DOHH2 (cell line): Measurements from ENCODE around the gene SLC22A31.

Source experiments
- H3F3A ChIP-seq: fragments of 200-600 bp; sonication (generic), shearing (Covaris generic); 2 replicates; pipeline ENCODE4 v1.6.0; 2016; ENCODE audit warnings: antibody characterized with exemption, mild to moderate bottlenecking; ENCODE audit not compliant: control insufficient read depth, insufficient read depth
- H3K27ac ChIP-seq: fragments of 200-600 bp; sonication (generic); 2 replicates; pipeline ENCODE4 v1.5.1; 2014; ENCODE audit warnings: low read depth, mild to moderate bottlenecking, low read length, moderate library complexity
- H3K27me3 ChIP-seq: fragments of 200-600 bp; sonication (generic); 2 replicates; pipeline ENCODE4 v1.6.1; 2014; ENCODE audit warnings: mild to moderate bottlenecking, low read length, mixed read lengths; ENCODE audit not compliant: control insufficient read depth
- H3K36me3 ChIP-seq: fragments of 200-600 bp; sonication (generic); 2 replicates; pipeline ENCODE4 v1.6.1; 2014; ENCODE audit warnings: mild to moderate bottlenecking, low read length, moderate library complexity, mixed read lengths; ENCODE audit not compliant: control insufficient read depth
- H3K4me1 ChIP-seq: fragments of 200-600 bp; sonication (generic); 2 replicates; pipeline ENCODE4 v1.6.1; 2014; ENCODE audit warnings: mild to moderate bottlenecking, low read length, mixed read lengths; ENCODE audit not compliant: control insufficient read depth
- H3K4me2 ChIP-seq: fragments of 200-600 bp; sonication (generic); 2 replicates; pipeline ENCODE4 v1.6.0; 2014; ENCODE audit warnings: mild to moderate bottlenecking, low read length, moderate library complexity
- H3K4me3 ChIP-seq: fragments of 200-600 bp; sonication (generic); 2 replicates; pipeline ENCODE4 v1.5.1; 2014; ENCODE audit warnings: mild to moderate bottlenecking, low read length, mixed read lengths
- H3K79me2 ChIP-seq: fragments of 200-600 bp; sonication (generic); 2 replicates; pipeline ENCODE4 v1.6.1; 2014; ENCODE audit warnings: mild to moderate bottlenecking, low read length, mixed read lengths; ENCODE audit not compliant: control insufficient read depth
- H3K9me2 ChIP-seq: fragments of 200-600 bp; sonication (generic); replicated peaks from 2 replicates; pipeline ENCODE4 v1.6.1; 2014; ENCODE audit warnings: mild to moderate bottlenecking, low read length, mixed read lengths; ENCODE audit not compliant: control insufficient read depth
- H3K9me3 ChIP-seq: fragments of 200-600 bp; sonication (generic); 2 replicates; pipeline ENCODE4 v1.6.1; 2014; ENCODE audit warnings: antibody characterized with exemption, low read length, mixed read lengths; ENCODE audit not compliant: control insufficient read depth, insufficient read depth
- H4K20me1 ChIP-seq: fragments of 200-600 bp; sonication (generic); 2 replicates; pipeline ENCODE4 v1.6.0; 2014; ENCODE audit warnings: low read depth, mild to moderate bottlenecking, antibody characterized with exemption, low read length, moderate library complexity; ENCODE audit not compliant: control insufficient read depth, insufficient read depth
- EZH2phosphoT487 ChIP-seq: fragments of 200-600 bp; sonication (generic); IDR thresholded peaks from 2 replicates; pipeline ENCODE4 v1.6.1; 2017; ENCODE audit warnings: borderline replicate concordance, mild to moderate bottlenecking, antibody characterized with exemption, low read length, moderate library complexity, mixed read lengths
- TF ChIP-seq, protein P1 (sequence below): fragments of 200-600 bp; sonication (generic); IDR thresholded peaks from one replicate; pipeline ENCODE4 v1.5.1; 2014; ENCODE audit warnings: antibody characterized with exemption, mild to moderate bottlenecking, low read depth, low read length; ENCODE audit not compliant: poor library complexity, severe bottlenecking

SLC22A31 gene

DNA sequence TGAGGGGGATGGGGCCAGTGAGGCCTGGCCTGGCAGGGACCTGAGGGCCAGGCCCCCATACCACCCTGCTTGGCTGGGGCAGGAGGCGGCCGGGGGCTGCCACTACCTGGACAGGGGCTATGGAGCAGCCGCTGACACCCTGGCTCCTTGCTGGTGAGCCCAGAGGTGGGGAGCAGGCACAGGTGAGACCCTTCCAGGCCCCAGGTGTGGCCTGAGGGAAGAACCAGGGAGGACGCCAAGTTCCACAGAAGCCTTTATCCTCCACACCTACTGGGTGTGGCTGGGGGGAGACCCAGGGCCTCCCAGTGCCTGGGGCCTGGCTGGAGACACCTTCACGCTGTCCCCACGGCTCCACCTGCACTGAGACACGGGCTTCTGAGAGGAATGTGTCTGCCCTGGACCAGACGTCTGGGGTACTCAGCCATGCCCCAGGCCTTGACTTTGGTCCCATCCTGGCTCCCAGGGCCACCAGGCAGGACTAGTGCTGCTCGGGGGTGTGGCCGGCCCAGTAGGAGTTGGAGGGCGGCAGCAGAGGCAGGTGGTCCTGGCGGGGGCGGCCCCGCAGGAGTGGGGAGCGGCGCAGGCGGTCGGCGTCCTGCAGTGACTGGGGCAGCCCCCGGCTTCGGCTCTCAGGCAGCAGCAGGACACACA is 4.7 kb downstream of the SLC22A31 start:
- H3K4me2 ChIP-seq: no peak overlapping the region

GRCh38 chr16:89194340-89195311 is 5.7 kb downstream of the SLC22A31 start:
- H3K4me2 ChIP-seq: no peak overlapping the region
- H3K9me3 ChIP-seq: no peaks in the 10 kb centered on the region
- no peaks in the 10 kb centered on the region for H3K27me3 ChIP-seq
- TF ChIP-seq EZH2phosphoT487: no peak
- TF ChIP-seq, protein P1, sequence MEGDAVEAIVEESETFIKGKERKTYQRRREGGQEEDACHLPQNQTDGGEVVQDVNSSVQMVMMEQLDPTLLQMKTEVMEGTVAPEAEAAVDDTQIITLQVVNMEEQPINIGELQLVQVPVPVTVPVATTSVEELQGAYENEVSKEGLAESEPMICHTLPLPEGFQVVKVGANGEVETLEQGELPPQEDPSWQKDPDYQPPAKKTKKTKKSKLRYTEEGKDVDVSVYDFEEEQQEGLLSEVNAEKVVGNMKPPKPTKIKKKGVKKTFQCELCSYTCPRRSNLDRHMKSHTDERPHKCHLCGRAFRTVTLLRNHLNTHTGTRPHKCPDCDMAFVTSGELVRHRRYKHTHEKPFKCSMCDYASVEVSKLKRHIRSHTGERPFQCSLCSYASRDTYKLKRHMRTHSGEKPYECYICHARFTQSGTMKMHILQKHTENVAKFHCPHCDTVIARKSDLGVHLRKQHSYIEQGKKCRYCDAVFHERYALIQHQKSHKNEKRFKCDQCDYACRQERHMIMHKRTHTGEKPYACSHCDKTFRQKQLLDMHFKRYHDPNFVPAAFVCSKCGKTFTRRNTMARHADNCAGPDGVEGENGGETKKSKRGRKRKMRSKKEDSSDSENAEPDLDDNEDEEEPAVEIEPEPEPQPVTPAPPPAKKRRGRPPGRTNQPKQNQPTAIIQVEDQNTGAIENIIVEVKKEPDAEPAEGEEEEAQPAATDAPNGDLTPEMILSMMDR: no peak
- no peak overlapping the region for H3K27ac ChIP-seq
- no peaks in the 10 kb centered on the region for H4K20me1 ChIP-seq
- no peaks in the 10 kb centered on the region for H3K9me2 ChIP-seq
- H3K79me2 ChIP-seq: no peaks in the 10 kb centered on the region
- H3F3A ChIP-seq: peaks cover 5% of the 10 kb centered on the region
- no peaks in the 10 kb centered on the region for H3K36me3 ChIP-seq
- H3K4me1 ChIP-seq: peaks cover 4% of the 10 kb centered on the region; the same call in 1 of the 2 replicates
- H3K4me3 ChIP-seq: no peak overlapping the region

More for the DNA sequence above, 4.7 kb downstream of the SLC22A31 start:
- Histone ChIP-seq H3F3A (no peaks in the 10 kb centered on the region), H3K27ac (no peak overlapping the region), H3K9me3 (no peaks in the 10 kb centered on the region), H4K20me1 (no peaks in the 10 kb centered on the region), H3K4me1 (peaks cover 4% of the 10 kb centered on the region; the same call in 1 of the 2 replicates), H3K27me3 (no peaks in the 10 kb centered on the region), H3K4me3 (no peak overlapping the region), H3K36me3 (no peaks in the 10 kb centered on the region), H3K79me2 (no peaks in the 10 kb centered on the region), H3K9me2 (no peaks in the 10 kb centered on the region)
- TF ChIP-seq, protein P1: no peak
- no peak for TF ChIP-seq EZH2phosphoT487

- Histone ChIP-seq H3K36me3 (no peaks in the 10 kb centered on the region), H4K20me1 (no peaks in the 10 kb centered on the region), H3K4me1 (peaks cover 4% of the 10 kb centered on the region; the same call in 1 of the 2 replicates), H3K27ac (no peak overlapping the region), H3K9me3 (no peaks in the 10 kb centered on the region), H3K9me2 (no peaks in the 10 kb centered on the region), H3K4me3 (no peak overlapping the region), H3K4me2 (no peak overlapping the region), H3K79me2 (no peaks in the 10 kb centered on the region), H3F3A (peaks cover 9% of the 10 kb centered on the region), H3K27me3 (no peaks in the 10 kb centered on the region)
- TF ChIP-seq EZH2phosphoT487: no peak
- TF ChIP-seq, protein P1: no peak
Measured at GRCh38 chr16:89193576-89194293, 6.6 kb downstream of the SLC22A31 start.
